GM12878 (cell line): ENCODE measurements around the gene HOXB6. TPM values are rescaled to one million over a fixed set of nuclear protein-coding genes. Genes with fewer than 3 reads are reported as not detected.

Source experiments
- ESRRA ChIP-seq: IDR thresholded peaks from 2 replicates; pipeline ENCODE4 v1.6.1; 2012; ENCODE audit warnings: mild to moderate bottlenecking, low read length, improper control_type of control experiment
- HCFC1 ChIP-seq: fragments of 150-350 bp; IDR thresholded peaks from 2 replicates; pipeline ENCODE4 v1.6.1; 2014; ENCODE audit warnings: low read length
- IKZF2 ChIP-seq, 2 experiments: fragments of 450-650 bp; IDR thresholded peaks; 2 replicates each; pipeline ENCODE4 v1.6.1; 2017; ENCODE audit warnings: mild to moderate bottlenecking in 2 of 2, moderate library complexity in 2 of 2
- KLF5 ChIP-seq: fragments of 450-650 bp; IDR thresholded peaks from 2 replicates; pipeline ENCODE4 v1.6.1; 2014; ENCODE audit warnings: mild to moderate bottlenecking; ENCODE audit not compliant: partially characterized antibody
- MEF2A ChIP-seq: IDR thresholded peaks from 2 replicates; pipeline ENCODE4 v1.6.1; 2011; ENCODE audit warnings: low read depth, mild to moderate bottlenecking, low read length, moderate library complexity; ENCODE audit not compliant: insufficient read depth
- MEF2B ChIP-seq: fragments of 450-650 bp; IDR thresholded peaks from 2 replicates; pipeline ENCODE4 v1.6.1; 2018; ENCODE audit warnings: mild to moderate bottlenecking, moderate library complexity; ENCODE audit not compliant: partially characterized antibody, poor library complexity, severe bottlenecking
- MTA3 ChIP-seq: IDR thresholded peaks from 2 replicates; pipeline ENCODE4 v1.6.1; 2012; ENCODE audit warnings: low read length, inconsistent platforms, borderline replicate concordance
- MXI1 ChIP-seq: fragments of 150-350 bp; IDR thresholded peaks from 2 replicates; pipeline ENCODE4 v1.6.1; 2011; ENCODE audit warnings: low read depth, mild to moderate bottlenecking, inconsistent platforms, low read length, improper control_type of control experiment
- NFYB ChIP-seq: IDR thresholded peaks from 2 replicates; pipeline ENCODE4 v1.6.1; 2011; ENCODE audit warnings: low read depth, mild to moderate bottlenecking, low read length, improper control_type of control experiment, moderate library complexity; ENCODE audit not compliant: insufficient read depth
- PAX8 ChIP-seq: fragments of 450-650 bp; IDR thresholded peaks from 2 replicates; pipeline ENCODE4 v1.6.1; 2017; ENCODE audit warnings: mild to moderate bottlenecking, moderate library complexity
- SIX5 ChIP-seq: IDR thresholded peaks from 2 replicates; pipeline ENCODE4 v1.6.1; 2011; ENCODE audit warnings: mild to moderate bottlenecking, low read depth, low read length, moderate library complexity; ENCODE audit not compliant: severe bottlenecking
- SMAD1 ChIP-seq: fragments of 450-650 bp; IDR thresholded peaks from 2 replicates; pipeline ENCODE4 v1.6.1; 2018; ENCODE audit warnings: mild to moderate bottlenecking, low read depth; ENCODE audit not compliant: partially characterized antibody
- SRF ChIP-seq, 2 experiments: IDR thresholded peaks; 2 replicates each; pipeline ENCODE4 v1.6.1; 2011; ENCODE audit warnings: low read depth in 2 of 2, low read length in 2 of 2, mild to moderate bottlenecking in 1 of 2, moderate library complexity in 1 of 2
- STAT3 ChIP-seq: IDR thresholded peaks from 2 replicates; pipeline ENCODE4 v1.6.1; 2011; ENCODE audit warnings: low read depth, low read length, improper control_type of control experiment
- TARDBP ChIP-seq: IDR thresholded peaks from 2 replicates; pipeline ENCODE4 v1.6.1; 2016; ENCODE audit warnings: borderline replicate concordance
- TBL1XR1 ChIP-seq: IDR thresholded peaks from 2 replicates; pipeline ENCODE4 v1.6.1; 2012; ENCODE audit warnings: low read depth, low read length, improper control_type of control experiment
- ZNF207 ChIP-seq: fragments of 450-650 bp; IDR thresholded peaks from 2 replicates; pipeline ENCODE4 v1.6.1; 2014; ENCODE audit warnings: antibody characterized with exemption, mild to moderate bottlenecking, borderline replicate concordance
- ZSCAN29 ChIP-seq: fragments of 450-650 bp; IDR thresholded peaks from 2 replicates; pipeline ENCODE4 v1.6.1; 2017; ENCODE audit warnings: mild to moderate bottlenecking, moderate library complexity
- polyA plus RNA-seq, 11 experiments: library from polyadenylated mRNA; depleted of rRNA in 4 of 11; unstranded in 6 of 11; stranded (reverse) in 5 of 11; fragments of >200 nt; fragmentation: Nextera tagmentation in 4 of 11; fragmentation: Illumina TruSeq in 1 of 11; extraction: Ambion mirVana in 4 of 11; extraction: Trizol in 1 of 11; gene quantifications; 1 replicate in 1 of 11; 2 replicates in 10 of 11; pipeline versions ENCODE4 v1.2.1 to v1.2.3, GENCODE V29; 2011 to 2016; ENCODE audit warnings: inconsistent platforms in 2 of 11, missing spikeins in 2 of 11, low read depth in 1 of 11
- total RNA-seq, 4 experiments: library from RNA; depleted of rRNA in 3 of 4; stranded (reverse); fragments of >200 nt in 3 of 4; fragmentation: Illumina TruSeq in 1 of 4; extraction: Trizol in 1 of 4; gene quantifications; 2 replicates each; pipeline versions ENCODE4 v1.2.1 to v1.2.3, GENCODE V29; 2013 to 2021
- TF ChIP-seq, protein P1 (sequence below): fragments of 450-650 bp; IDR thresholded peaks from 2 replicates; pipeline ENCODE4 v1.6.1; 2017; ENCODE audit warnings: mild to moderate bottlenecking, moderate library complexity
- TF ChIP-seq, protein P2 (sequence below): fragments of 450-650 bp; conservative IDR thresholded peaks from 2 replicates; pipeline ENCODE4 v1.6.1; 2017; ENCODE audit warnings: mild to moderate bottlenecking, moderate library complexity
- TF ChIP-seq, protein P3 (sequence below): fragments of 450-650 bp; IDR thresholded peaks from 2 replicates; pipeline ENCODE4 v1.6.1; 2017; ENCODE audit warnings: borderline replicate concordance

HOXB6 gene
- total and polyA plus RNA-seq, 10 of the 15 experiments (the other 5 are each of a cell fraction or from before 2014, with no cell fraction given), result 0.04 to 0.51 (median 0.09) TPM; not detected in 2

- TF ChIP-seq, protein P1, sequence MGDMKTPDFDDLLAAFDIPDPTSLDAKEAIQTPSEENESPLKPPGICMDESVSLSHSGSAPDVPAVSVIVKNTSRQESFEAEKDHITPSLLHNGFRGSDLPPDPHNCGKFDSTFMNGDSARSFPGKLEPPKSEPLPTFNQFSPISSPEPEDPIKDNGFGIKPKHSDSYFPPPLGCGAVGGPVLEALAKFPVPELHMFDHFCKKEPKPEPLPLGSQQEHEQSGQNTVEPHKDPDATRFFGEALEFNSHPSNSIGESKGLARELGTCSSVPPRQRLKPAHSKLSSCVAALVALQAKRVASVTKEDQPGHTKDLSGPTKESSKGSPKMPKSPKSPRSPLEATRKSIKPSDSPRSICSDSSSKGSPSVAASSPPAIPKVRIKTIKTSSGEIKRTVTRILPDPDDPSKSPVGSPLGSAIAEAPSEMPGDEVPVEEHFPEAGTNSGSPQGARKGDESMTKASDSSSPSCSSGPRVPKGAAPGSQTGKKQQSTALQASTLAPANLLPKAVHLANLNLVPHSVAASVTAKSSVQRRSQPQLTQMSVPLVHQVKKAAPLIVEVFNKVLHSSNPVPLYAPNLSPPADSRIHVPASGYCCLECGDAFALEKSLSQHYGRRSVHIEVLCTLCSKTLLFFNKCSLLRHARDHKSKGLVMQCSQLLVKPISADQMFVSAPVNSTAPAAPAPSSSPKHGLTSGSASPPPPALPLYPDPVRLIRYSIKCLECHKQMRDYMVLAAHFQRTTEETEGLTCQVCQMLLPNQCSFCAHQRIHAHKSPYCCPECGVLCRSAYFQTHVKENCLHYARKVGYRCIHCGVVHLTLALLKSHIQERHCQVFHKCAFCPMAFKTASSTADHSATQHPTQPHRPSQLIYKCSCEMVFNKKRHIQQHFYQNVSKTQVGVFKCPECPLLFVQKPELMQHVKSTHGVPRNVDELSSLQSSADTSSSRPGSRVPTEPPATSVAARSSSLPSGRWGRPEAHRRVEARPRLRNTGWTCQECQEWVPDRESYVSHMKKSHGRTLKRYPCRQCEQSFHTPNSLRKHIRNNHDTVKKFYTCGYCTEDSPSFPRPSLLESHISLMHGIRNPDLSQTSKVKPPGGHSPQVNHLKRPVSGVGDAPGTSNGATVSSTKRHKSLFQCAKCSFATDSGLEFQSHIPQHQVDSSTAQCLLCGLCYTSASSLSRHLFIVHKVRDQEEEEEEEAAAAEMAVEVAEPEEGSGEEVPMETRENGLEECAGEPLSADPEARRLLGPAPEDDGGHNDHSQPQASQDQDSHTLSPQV, result no peak
- TF ChIP-seq SIX5 (no peak), NFYB (no peak), ESRRA (no peak), MEF2B (no peak), ZNF207 (no peak), PAX8 (no peak), ZSCAN29 (no peak), SRF (IDR thresholded peaks at IDR 0.05; ENCODE audit: low read depth in 2 of 2, low read length in 2 of 2) (no peak), MEF2A (no peak), IKZF2 (IDR thresholded peaks at IDR 0.05) (no peak), SMAD1 (no peak), STAT3 (no peak), KLF5 (no peak), HCFC1 (no peak), TBL1XR1 (0 out of 2 replicates have a peak, but pooled peaks have one; percentile 13), MXI1 (no peak), TARDBP (no peak), MTA3 (no peak)
- TF ChIP-seq, protein P2, sequence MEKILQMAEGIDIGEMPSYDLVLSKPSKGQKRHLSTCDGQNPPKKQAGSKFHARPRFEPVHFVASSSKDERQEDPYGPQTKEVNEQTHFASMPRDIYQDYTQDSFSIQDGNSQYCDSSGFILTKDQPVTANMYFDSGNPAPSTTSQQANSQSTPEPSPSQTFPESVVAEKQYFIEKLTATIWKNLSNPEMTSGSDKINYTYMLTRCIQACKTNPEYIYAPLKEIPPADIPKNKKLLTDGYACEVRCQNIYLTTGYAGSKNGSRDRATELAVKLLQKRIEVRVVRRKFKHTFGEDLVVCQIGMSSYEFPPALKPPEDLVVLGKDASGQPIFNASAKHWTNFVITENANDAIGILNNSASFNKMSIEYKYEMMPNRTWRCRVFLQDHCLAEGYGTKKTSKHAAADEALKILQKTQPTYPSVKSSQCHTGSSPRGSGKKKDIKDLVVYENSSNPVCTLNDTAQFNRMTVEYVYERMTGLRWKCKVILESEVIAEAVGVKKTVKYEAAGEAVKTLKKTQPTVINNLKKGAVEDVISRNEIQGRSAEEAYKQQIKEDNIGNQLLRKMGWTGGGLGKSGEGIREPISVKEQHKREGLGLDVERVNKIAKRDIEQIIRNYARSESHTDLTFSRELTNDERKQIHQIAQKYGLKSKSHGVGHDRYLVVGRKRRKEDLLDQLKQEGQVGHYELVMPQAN, result no peak
- TF ChIP-seq, protein P3, sequence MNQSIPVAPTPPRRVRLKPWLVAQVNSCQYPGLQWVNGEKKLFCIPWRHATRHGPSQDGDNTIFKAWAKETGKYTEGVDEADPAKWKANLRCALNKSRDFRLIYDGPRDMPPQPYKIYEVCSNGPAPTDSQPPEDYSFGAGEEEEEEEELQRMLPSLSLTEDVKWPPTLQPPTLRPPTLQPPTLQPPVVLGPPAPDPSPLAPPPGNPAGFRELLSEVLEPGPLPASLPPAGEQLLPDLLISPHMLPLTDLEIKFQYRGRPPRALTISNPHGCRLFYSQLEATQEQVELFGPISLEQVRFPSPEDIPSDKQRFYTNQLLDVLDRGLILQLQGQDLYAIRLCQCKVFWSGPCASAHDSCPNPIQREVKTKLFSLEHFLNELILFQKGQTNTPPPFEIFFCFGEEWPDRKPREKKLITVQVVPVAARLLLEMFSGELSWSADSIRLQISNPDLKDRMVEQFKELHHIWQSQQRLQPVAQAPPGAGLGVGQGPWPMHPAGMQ, result no peak
Observed at GRCh38 chr17:48578616-48579470, 25.9 kb downstream of the HOXB6 start (continued).
